Calu3 (cell line): ENCODE measurements around the gene APLNR. TPM values are rescaled to one million over a fixed set of nuclear protein-coding genes. Genes with fewer than 3 reads are reported as not detected.

Source experiments
- BruUV-seq: library from RNA; stranded (reverse); fragments of 400-500 nt; replicated peaks from 2 replicates; lab custom pipeline; 2021; lab: Mats Ljungman, UMichigan
- CTCF ChIA-PET: fragments of 300-600 bp; sonication (Branson Sonifier 250); formaldehyde crosslinking; loops from one replicate; lab custom pipeline; 2022; ENCODE audit warnings: antibody characterized with exemption; lab: Charles Lee
- DNase-seq: peaks from one replicate; pipeline ENCODE4 v3.0.0; 2022
- H3K27ac Mint-ChIP-seq: one replicate; pipeline ENCODE4 v1.8.0; 2022; ENCODE audit warnings: mixed read lengths; ENCODE audit not compliant: unreplicated experiment
- H3K27me3 Mint-ChIP-seq: one replicate; pipeline ENCODE4 v1.8.0; 2022; ENCODE audit warnings: mixed read lengths; ENCODE audit not compliant: unreplicated experiment
- H3K36me3 Mint-ChIP-seq: one replicate; pipeline ENCODE4 v1.8.0; 2022; ENCODE audit warnings: mild to moderate bottlenecking, moderate library complexity, mixed read lengths; ENCODE audit not compliant: insufficient read depth, unreplicated experiment
- H3K4me1 Mint-ChIP-seq: one replicate; pipeline ENCODE4 v1.8.0; 2022; ENCODE audit warnings: mild to moderate bottlenecking, low read depth, mixed read lengths; ENCODE audit not compliant: unreplicated experiment
- H3K4me3 Mint-ChIP-seq: one replicate; pipeline ENCODE4 v1.8.0; 2022; ENCODE audit warnings: mild to moderate bottlenecking, low read depth, moderate library complexity, mixed read lengths; ENCODE audit not compliant: unreplicated experiment
- H3K9me3 Mint-ChIP-seq: one replicate; pipeline ENCODE4 v1.8.0; 2022; ENCODE audit warnings: low read depth, mixed read lengths; ENCODE audit not compliant: unreplicated experiment
- CTCF ChIP-seq: fragments of 200-600 bp; IDR thresholded peaks from one replicate; pipeline ENCODE4 v1.8.0; 2022; ENCODE audit warnings: antibody characterized with exemption; ENCODE audit not compliant: unreplicated experiment
- intact Hi-C: fragments of 100-400 bp; cut with micrococcal nuclease; formaldehyde crosslinking; loops from one replicate; pipeline ENCODE4 v1.10.0; 2022; ENCODE audit not compliant: unreplicated experiment
- total RNA-seq: library from RNA; stranded (reverse); gene quantifications from 2 replicates; pipeline ENCODE4 v1.2.3, GENCODE V29; 2022

The APLNR gene
- total RNA-seq, 1 experiment from 2014 or later, result not detected

- H3K27ac Mint-ChIP-seq, result no peak overlapping the region
- H3K27me3 Mint-ChIP-seq, result peaks cover 21% of the 10 kb centered on the region
- CTCF ChIA-PET, result interaction anchor here (0.6 kb wide), 1 partner anchor 200 kb away, joined by 5 read pairs; no protein-coding TSS in a partner anchor
- no peak for DNase-seq
- no peak overlapping the region for H3K4me3 Mint-ChIP-seq
- no peak for TF ChIP-seq CTCF
- BruUV-seq, result no TSS peak
- no peaks in the 10 kb centered on the region for H3K4me1 Mint-ChIP-seq
- no peaks in the 10 kb centered on the region for H3K36me3 Mint-ChIP-seq
- no peaks in the 10 kb centered on the region for H3K9me3 Mint-ChIP-seq
- intact Hi-C loops, result no loop called here
Observed at GRCh38 chr11:57210781-57211180, 26.3 kb downstream of the APLNR start.

- Mint-ChIP-seq H3K9me3 (no peaks in the 10 kb centered on the region), H3K4me3 (no peak overlapping the region), H3K27ac (no peak overlapping the region), H3K27me3 (peaks cover 45% of the 10 kb centered on the region), H3K4me1 (no peaks in the 10 kb centered on the region), H3K36me3 (no peaks in the 10 kb centered on the region)
- no peak for TF ChIP-seq CTCF
- CTCF ChIA-PET, result interaction anchor here (0.7 to 2.1 kb wide), 2 partner anchors 17 to 42 kb away, joined by 4 to 5 read pairs; no protein-coding TSS in a partner anchor
- intact Hi-C loops, result no loop called here
- DNase-seq, result no peak
- BruUV-seq, result no TSS peak
Observed at GRCh38 chr11:57207168-57207567, 29.9 kb downstream of the APLNR start.

GRCh38 chr11:57205041-57205641, 31.9 kb downstream of the APLNR start:
- Mint-ChIP-seq H3K36me3 (no peaks in the 10 kb centered on the region), H3K4me1 (no peaks in the 10 kb centered on the region), H3K27me3 (peaks cover 61% of the 10 kb centered on the region), H3K4me3 (no peak overlapping the region), H3K9me3 (no peaks in the 10 kb centered on the region), H3K27ac (no peak overlapping the region)
- BruUV-seq, result no TSS peak
- intact Hi-C loops, result no loop called here
- TF ChIP-seq CTCF, result no peak
- CTCF ChIA-PET, result no interaction called here
- DNase-seq, result no peak

GRCh38 chr11:57203882-57204480, 33.1 kb downstream of the APLNR start:
- no TSS peak for BruUV-seq
- CTCF ChIA-PET, result no interaction called here
- Mint-ChIP-seq H3K36me3 (no peaks in the 10 kb centered on the region), H3K9me3 (no peaks in the 10 kb centered on the region), H3K27ac (no peak overlapping the region), H3K27me3 (peaks cover 61% of the 10 kb centered on the region), H3K4me1 (no peaks in the 10 kb centered on the region), H3K4me3 (no peak overlapping the region)
- no peak for DNase-seq
- no peak for TF ChIP-seq CTCF
- intact Hi-C loops, result no loop called here
